ENCODE measurements around the gene OVOL1. TPM values are rescaled to one million over a fixed set of nuclear protein-coding genes. Genes with fewer than 3 reads are reported as not detected.

OVOL1 gene
- total and polyA plus RNA-seq, 2 of the 13 experiments (the other 11 are each of a cell fraction or from before 2014, with no cell fraction given): 0.01 TPM; not detected in 1

- TF ChIP-seq, protein P1, sequence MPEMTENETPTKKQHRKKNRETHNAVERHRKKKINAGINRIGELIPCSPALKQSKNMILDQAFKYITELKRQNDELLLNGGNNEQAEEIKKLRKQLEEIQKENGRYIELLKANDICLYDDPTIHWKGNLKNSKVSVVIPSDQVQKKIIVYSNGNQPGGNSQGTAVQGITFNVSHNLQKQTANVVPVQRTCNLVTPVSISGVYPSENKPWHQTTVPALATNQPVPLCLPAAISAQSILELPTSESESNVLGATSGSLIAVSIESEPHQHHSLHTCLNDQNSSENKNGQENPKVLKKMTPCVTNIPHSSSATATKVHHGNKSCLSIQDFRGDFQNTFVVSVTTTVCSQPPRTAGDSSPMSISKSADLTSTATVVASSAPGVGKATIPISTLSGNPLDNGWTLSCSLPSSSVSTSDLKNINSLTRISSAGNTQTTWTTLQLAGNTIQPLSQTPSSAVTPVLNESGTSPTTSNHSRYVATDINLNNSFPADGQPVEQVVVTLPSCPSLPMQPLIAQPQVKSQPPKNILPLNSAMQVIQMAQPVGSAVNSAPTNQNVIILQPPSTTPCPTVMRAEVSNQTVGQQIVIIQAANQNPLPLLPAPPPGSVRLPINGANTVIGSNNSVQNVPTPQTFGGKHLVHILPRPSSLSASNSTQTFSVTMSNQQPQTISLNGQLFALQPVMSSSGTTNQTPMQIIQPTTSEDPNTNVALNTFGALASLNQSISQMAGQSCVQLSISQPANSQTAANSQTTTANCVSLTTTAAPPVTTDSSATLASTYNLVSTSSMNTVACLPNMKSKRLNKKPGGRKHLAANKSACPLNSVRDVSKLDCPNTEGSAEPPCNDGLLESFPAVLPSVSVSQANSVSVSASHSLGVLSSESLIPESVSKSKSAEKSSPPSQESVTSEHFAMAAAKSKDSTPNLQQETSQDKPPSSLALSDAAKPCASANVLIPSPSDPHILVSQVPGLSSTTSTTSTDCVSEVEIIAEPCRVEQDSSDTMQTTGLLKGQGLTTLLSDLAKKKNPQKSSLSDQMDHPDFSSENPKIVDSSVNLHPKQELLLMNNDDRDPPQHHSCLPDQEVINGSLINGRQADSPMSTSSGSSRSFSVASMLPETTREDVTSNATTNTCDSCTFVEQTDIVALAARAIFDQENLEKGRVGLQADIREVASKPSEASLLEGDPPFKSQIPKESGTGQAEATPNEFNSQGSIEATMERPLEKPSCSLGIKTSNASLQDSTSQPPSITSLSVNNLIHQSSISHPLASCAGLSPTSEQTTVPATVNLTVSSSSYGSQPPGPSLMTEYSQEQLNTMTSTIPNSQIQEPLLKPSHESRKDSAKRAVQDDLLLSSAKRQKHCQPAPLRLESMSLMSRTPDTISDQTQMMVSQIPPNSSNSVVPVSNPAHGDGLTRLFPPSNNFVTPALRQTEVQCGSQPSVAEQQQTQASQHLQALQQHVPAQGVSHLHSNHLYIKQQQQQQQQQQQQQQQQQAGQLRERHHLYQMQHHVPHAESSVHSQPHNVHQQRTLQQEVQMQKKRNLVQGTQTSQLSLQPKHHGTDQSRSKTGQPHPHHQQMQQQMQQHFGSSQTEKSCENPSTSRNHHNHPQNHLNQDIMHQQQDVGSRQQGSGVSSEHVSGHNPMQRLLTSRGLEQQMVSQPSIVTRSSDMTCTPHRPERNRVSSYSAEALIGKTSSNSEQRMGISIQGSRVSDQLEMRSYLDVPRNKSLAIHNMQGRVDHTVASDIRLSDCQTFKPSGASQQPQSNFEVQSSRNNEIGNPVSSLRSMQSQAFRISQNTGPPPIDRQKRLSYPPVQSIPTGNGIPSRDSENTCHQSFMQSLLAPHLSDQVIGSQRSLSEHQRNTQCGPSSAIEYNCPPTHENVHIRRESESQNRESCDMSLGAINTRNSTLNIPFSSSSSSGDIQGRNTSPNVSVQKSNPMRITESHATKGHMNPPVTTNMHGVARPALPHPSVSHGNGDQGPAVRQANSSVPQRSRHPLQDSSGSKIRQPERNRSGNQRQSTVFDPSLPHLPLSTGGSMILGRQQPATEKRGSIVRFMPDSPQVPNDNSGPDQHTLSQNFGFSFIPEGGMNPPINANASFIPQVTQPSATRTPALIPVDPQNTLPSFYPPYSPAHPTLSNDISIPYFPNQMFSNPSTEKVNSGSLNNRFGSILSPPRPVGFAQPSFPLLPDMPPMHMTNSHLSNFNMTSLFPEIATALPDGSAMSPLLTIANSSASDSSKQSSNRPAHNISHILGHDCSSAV (CRISPR knock-in tag; IDR thresholded peaks at IDR 0.05; ENCODE audit: borderline replicate concordance): no peak
- TF ChIP-seq ZNF672 (CRISPR knock-in tag; IDR thresholded peaks at IDR 0.05) (no peak), ZNF629 (CRISPR knock-in tag; conservative IDR thresholded peaks at IDR 0.05) (no peak), ZNF253 (CRISPR knock-in tag; IDR thresholded peaks at IDR 0.05; ENCODE audit: borderline replicate concordance) (no peak), PBX2 (CRISPR knock-in tag; IDR thresholded peaks at IDR 0.05) (no peak), DPF2 (CRISPR knock-in tag; IDR thresholded peaks at IDR 0.05; ENCODE audit: borderline replicate concordance, low read depth) (no peak), ZNF484 (CRISPR knock-in tag; IDR thresholded peaks at IDR 0.05; ENCODE audit: borderline replicate concordance, low read depth) (no peak), MZF1 (CRISPR knock-in tag; IDR thresholded peaks at IDR 0.05; ENCODE audit: borderline replicate concordance) (no peak), KLF16 (CRISPR knock-in tag; IDR thresholded peaks at IDR 0.05) (no peak), ZNF605 (CRISPR knock-in tag; IDR thresholded peaks at IDR 0.05) (no peak), ZNF619 (CRISPR knock-in tag; IDR thresholded peaks at IDR 0.05) (no peak), YY1 (IDR thresholded peaks at IDR 0.05; ENCODE audit: insufficient read depth, insufficient replicate concordance, low read depth, low read length) (peak; percentile 68), RBFOX2 (IDR thresholded peaks at IDR 0.05; ENCODE audit: low read depth, low read length) (peak; percentile 72), BRD4 (CRISPR knock-in tag; IDR thresholded peaks at IDR 0.05) (no peak), KDM2A (CRISPR knock-in tag; IDR thresholded peaks at IDR 0.05; ENCODE audit: borderline replicate concordance, low read depth) (peak; percentile 49; the same call in 1 of the 2 replicates), HMG20B (CRISPR knock-in tag; conservative IDR thresholded peaks at IDR 0.05) (no peak), ZNF264 (CRISPR knock-in tag; IDR thresholded peaks at IDR 0.05) (no peak), ZBTB38 (CRISPR knock-in tag; IDR thresholded peaks at IDR 0.05) (peak; percentile 68; the same call in 1 of the 2 replicates)
- TF ChIP-seq, protein P2, sequence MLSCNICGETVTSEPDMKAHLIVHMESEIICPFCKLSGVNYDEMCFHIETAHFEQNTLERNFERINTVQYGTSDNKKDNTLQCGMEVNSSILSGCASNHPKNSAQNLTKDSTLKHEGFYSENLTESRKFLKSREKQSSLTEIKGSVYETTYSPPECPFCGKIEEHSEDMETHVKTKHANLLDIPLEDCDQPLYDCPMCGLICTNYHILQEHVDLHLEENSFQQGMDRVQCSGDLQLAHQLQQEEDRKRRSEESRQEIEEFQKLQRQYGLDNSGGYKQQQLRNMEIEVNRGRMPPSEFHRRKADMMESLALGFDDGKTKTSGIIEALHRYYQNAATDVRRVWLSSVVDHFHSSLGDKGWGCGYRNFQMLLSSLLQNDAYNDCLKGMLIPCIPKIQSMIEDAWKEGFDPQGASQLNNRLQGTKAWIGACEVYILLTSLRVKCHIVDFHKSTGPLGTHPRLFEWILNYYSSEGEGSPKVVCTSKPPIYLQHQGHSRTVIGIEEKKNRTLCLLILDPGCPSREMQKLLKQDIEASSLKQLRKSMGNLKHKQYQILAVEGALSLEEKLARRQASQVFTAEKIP (CRISPR knock-in tag; IDR thresholded peaks at IDR 0.05; ENCODE audit: borderline replicate concordance): no peak
These were observed 6.7 kb upstream of the OVOL1 start (continued) for GRCh38 chr11:65779919-65780769.

Data from HepG2 (cell line).